TTC549 (cell line): ENCODE measurements around the gene PTGES2.
"Not testable (repeated sequence)": the region's sequence is repeated elsewhere in the genome, so short reads cannot be mapped to it uniquely, and the experiment has no call there.

Experiments
- FAIRE-seq: peaks from 2 replicates; lab custom pipeline; 2012; peaks lifted over from hg19 to GRCh38; lab: Jason Lieb, UNC

The PTGES2 gene

DNA sequence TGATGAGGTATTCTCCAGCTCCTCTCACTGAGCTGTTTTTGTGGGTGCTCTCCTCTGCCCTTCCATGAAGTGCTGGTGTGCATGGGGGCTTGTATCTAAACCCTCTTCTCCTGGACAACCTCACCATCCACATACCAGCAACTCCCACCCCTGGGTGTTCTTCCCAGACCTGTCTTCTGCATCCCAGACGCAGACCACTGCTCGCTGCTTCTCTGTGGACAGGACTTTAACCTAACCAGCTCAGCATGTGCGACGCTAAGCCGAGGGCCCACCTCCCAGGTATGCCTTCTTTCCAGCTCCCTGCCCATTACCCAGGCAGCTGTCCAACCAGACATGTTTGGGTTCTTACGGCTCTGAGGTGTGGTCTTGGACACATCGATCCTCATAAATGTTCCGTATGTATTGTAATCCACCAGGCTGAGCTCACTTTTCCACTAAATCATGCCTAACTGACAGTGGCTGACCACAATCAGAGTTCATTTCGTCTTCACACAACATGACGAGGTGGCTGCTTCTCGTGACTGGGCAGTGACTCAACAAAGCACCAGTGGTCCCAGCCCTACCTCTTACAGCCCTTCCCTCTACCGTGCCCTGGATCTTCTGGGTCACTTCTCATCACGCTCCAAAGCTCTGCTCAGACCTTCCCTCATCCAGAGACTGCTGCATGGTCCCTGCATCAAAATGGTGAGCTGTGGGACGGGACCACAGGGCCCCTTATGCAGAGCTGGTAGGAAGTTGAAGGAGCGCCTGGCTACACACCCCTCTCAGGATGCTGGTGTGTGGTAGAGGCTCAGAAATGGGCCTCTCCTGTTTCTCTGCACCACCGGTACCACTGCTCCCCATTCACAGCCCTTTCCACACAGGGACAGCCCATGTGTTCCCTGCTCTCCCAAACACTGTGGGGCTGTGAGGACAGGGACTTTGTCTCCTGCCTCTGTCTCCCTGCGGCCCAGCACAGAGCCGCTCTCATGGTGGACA lies 9.6 kb upstream of the PTGES2 start:
- no peak for FAIRE-seq

DNA sequence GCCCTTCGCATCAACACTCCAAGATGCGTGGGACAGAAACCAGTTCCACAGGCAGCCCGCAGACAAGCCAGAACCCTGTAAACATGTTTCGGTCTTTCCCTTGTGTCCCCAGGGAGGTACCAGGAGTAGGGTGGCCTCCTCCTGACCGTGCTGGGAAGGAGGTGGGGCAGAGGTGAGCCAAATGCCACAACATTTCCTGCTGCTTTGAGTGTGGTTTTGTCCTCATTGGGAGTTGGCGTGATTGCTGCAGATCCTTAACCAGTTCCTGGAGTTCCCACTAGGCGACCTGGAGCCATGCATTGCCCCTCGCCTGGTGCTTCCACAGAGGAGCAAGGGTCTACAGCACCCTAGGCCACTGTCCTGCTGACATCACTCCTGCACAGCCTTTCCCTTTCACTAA lies 8.0 kb upstream of the PTGES2 start:
- FAIRE-seq = not testable (repeated sequence)

DNA sequence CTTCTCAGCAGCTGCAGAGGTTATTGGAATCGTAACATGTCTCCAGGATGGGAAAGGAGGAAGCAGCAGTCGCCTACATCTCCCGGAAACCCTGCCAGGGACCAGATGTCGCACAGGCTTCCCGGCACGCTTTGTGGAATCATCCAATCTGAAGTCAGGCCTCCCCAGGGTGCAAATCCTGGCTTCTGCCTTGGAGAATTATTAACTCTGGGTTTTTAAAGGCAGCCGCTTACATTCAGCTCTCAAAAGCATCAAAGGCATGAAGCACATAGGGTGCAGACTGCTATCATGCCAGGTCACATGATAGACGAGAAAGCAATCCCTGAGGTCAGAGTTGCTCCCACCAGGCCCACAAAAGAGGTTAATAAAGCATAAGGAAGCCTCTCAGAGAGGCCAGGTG lies 4.6 kb upstream of the PTGES2 start:
- FAIRE-seq = not testable (repeated sequence)

DNA sequence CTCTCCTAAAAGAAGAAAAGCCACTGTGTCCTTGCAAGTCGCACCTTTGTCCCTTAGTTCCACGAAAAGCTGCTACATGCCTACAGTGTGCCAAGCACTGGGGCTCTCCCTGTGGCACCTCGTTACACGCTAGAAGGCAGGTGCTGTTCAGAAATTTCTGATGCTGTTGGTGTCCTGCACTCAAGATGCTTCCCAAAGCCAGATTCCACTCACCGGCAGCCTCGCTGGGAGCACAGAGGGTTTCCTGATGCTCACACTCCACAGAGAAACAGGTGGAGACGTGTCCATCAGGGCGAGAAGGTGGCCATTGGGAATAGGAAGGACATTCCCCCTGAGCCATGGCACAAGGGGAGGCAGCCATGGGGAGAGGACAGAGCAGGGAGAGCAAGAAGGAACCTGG lies 3.8 kb upstream of the PTGES2 start:
- FAIRE-seq = not testable (repeated sequence)

DNA sequence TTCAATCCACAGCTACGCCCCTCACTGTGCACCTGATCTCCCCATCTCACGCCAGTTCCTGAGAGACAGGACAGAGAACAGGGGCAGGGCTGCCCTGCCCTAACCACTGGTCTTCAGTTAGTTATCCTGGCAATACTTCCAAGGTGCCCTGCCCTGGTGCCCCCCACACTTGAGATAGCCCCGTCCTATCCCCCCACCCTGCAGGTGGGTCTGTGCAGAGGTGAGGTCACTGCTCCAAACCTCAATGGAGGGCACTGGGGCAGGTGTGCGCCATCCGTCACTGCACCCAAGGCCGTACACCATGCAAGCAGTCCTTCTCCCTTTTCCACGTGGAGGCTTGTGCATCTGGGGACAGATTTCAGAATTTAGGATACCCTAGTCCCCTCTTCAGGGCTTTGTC lies 3.1 kb upstream of the PTGES2 start:
- not testable (repeated sequence) for FAIRE-seq

DNA sequence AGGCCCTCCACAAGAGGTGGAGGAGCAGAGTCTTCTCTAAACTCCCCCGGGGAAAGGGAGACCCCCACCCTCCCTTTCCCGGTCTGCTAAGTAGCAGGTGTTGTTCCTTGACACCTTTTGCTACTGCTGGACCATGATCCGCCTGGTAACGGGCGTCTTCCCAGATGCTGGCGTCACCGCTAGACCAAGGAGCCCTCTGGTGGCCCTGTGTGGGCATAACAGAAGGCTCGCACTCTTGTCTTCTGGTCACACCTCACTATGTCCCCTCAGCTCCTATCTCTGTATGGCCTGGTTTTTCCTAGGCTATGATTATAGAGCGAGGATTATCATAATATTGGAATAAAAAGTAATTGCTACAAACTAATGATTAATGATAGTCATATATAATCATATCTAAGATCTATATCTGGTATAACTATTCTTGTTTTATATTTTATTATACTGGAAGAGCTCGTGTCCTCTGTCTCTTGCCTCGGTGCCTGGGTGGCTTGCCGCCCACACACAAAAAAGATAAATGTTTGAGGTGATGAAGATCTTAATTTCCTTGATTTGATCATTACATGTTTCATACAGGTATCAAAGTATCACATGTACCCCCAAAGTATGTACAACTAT lies 2.6 kb upstream of the PTGES2 start:
- not testable (repeated sequence) for FAIRE-seq

DNA sequence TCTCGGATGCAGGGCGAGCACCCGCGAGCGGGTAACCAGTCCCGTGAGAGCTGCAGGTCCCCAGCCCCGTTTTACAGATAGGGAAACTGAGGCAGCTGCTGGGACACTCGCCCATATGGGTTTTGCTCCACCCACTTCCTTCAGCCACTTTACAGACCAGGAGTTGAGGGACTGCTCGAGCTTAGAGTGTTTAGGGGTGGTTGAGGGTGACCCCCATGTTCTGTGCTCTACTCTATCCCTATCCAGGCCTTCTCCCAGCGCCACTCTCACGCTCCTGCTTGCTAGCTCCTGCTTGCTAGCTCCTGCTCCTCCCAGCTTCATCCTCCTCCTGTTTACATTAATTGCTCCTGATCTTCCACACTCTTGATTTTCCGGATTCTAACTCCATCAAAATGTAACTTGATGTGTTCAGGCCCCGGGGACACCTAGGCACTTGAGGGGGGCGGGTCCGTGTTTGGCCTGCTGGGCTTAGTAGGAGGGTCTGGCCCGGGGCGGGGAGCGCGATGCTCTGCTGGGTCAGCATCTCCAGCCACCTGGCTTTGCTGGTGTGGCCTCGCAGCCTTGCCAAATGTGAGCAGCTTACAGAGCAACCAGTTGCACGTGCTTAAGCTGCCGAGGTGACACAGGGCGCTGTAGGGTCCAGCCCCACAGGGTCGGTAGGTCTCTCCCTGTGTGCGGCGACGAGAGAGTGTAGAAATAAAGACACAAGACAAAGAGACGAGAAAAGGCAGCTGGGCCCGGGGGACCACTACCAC lies 1.5 kb upstream of the PTGES2 start:
- no peak for FAIRE-seq

DNA sequence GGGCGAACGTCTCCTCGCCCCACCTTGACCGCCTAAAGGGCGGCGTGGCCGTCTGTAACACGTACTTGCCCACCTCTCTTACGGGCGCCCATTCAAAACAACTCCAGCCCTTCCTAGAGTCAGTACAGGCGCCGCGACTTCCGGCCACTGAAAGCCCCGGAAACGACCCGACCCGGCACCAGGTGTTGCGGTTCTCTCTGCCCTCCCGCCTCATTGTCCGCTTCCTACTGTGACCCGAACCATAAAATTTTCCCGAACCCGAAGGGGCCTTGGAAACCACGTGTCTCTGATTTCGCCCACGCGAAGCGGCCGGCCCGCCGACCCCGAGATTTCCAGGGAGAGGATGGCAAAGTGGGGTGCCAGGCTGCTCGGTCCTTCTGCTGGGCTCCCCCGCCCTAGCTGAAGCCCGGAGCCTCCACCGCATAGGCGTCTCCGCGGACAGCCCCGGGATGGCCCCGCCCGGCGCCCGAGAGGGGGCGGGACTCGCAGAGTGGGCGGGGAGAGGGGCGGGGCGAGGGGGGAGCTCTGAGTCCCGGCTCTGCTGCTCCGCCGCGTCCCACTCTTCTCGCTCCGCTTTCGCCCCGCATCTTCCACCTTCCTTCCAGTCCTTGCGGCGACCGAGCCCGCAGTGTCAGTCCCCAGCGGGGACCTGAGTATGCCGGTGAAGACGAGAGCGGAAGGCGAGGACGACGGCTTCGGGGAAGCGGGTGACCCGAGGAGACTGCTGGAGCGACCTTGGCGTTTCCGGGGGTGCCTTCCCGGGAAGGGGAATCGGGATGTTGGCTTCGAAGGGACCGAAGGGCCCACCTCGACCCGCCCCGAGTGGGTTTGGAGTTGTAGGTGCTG lies 684 bp upstream of the PTGES2 start:
- FAIRE-seq = no peak

DNA sequence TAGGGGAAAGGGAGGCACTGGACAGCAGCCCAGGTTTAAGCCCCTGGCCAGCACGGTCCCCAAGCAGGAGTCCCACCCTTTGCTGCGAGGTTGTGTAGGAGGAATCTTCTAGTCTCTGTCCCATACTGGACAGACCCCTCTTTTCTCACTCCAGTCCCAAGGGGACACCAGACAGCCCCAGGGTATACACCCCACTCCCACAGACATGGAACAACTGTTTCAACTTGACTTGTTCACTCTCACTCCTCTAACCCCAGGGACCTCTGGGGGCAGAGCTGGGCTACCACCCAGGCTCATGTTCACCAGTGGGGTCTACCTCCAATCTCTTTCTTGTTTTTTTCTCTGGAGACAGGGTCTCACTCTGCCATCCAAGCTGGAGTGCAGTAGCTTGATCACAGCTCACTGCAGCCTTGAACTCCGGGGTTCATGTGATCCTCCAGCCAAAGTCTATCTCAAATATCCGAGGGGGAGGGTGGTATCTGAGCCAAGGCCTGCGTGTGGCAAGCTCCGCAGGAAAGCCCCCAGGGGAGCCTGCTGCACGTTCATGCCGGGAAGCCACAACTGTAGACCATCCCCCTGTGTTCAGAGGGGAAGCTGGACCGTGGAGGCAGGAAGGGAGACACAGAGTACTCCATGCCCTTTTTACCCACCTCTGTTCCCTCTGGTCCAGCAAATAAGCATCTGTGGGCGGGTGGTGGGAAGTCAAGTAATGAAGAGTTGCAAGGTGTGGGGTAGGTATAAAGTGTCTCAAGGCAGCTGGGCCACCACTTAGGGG lies 1.8 kb downstream of the PTGES2 start:
- no peak for FAIRE-seq

DNA sequence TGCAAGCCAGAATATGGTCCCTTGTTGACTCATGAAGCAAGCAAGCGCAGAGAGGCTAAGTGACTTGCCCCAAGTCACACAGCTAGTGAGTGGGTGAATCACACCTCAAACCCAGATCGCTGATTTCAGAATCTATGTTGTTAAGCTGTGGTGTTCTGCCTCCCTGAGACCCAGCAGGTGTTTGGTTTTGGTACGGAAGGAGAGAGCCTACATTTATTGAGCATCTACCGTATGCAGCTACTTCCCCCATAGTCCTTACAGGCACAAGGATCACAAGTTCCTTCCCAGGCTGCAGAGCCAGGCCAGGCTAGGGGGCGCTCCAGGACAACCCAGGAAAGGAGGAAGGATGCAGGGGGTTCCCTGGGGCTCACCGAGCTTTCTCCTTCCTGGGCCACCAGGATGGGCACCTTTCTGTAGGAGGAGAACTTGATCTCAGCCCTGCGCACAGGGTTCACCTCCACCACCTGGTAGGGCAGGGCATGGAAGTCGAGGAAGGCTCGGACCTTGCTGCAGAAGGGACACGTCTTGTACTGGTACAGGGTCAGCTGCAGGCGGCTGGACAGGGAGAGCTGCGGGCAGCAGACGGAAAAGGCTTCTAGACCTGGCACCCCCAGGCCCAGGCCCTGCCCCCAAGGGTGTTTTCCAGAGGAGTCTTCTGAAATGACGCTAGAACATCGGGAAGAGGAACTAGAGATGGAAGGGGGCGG lies 2.5 kb downstream of the PTGES2 start:
- FAIRE-seq = no peak

DNA sequence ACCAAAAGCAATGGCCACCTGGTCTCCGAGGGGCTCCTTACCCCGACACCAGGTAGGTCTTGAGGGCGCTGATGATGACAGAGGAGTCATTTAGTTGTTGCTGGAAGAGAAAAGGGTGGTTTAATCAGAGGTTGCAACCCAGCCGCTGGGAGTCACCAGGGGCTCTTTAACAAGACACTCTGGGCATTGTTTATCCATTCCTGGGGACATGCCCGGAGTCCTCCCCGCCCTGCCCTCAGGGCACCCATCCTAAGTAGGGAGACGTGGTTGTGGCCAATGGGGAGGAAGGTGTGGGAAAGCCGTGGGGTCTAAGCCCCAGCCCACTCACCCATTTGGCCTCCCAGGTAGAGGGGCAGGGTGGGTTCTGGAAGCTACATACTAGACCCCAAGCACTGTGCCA lies 3.1 kb downstream of the PTGES2 start:
- no peak for FAIRE-seq

DNA sequence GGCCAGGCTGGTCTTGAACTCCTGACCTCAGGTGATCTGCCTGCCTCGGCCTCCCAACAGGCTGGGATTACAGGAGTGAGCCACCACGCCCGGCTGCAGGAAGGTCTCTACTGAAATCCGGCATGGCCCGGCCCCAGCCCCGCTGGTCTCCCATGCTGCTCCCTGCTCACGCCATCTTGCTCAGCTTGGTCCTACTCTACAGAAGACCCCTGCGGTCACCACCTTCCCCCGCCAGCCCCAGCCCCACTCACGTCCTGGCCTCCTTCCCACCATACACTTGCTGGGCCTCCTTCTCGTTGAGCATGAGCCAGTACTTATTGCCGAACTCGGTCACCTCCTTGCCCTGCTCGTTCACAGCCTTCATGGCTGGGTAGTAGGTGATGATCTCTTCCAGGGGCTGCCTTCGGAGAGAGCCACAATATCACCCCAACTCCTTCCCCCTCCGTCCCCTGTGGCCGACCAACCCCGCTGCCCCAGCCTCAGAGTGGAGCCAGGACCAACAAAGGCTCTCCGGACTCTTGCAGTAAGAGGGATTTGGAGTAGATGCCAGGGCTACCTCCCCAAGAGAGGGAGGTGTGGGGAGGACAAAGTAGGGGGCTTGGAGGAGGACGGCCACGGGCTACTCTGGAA lies 4.0 kb downstream of the PTGES2 start:
- FAIRE-seq = no peak

DNA sequence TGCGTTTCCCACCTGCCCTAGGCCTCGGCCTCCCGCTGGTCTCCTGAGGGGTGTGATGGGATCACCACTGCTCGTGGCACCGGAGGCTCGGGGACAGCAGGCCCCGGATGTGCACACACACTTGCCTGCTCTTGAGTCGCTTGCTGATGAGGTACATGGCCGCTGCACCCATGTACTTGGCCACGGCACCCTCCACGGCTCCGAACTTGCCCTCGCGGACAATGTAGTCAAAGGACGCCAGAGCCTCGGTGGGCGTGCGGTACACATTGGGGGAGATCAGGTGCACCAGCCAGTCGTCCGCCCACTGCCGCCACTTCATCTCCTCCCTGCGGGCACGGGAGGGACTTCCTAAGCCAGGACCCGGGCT lies 4.7 kb downstream of the PTGES2 start:
- no peak for FAIRE-seq

DNA sequence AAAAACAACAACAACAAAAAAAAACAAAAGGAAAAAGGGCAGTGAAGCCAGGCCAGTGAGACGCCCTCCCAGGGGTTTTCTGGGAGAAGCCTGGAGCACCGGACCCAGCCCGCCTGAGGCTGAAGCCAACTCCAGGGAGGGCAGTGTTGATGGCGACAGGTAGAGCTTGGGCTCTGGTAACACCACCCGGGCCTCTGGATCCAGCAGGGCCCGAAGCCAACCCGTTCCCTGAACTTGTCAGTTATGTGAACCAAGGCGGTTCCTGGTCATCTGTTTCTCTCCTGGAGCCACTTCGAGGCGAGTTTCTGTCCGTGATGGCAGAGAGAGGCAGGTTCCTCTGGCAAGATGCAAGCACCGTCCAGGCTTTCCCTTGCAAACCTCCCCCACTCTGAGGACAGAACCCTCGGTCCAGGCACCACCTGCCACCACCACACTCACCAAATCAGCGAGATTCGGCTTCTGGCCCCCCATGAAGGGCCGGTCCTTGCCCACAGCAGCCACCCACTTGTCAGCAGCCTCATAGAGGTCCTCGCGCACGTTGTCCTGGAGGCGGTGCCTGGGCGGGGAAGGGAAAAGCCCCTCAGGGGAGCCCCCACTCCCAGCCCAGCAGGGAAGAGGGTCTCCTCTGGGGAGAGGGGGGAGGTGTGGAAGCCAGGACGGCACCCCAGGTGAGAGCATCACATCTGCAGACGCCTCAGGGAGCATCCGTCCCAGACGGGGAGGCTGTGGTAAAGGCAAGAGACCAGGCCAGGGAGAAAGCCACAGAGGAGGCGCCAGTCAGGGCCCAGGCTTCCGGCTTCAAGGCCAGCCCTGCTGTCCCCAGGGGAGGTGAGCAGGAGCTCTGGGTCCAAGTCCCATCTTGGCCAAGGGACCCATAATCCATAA lies 5.4 kb downstream of the PTGES2 start:
- no peak for FAIRE-seq

DNA sequence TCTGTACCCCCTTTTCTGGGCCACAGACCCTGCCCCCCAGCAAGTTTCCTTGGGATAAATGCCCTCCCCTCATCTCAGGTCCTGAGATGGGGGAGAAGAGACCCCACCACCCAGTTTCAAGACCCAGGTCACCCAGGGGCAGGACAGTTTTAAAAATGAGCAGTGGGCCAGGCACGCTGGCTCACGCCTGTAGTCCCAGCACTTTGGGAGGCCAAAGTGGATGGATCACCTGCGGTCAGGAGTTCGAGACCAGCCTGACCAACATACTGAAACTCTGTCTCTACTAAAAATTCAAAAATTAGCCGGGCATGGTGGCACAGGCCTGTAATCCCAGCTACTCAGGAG lies 6.1 kb downstream of the PTGES2 start:
- FAIRE-seq = no peak

DNA sequence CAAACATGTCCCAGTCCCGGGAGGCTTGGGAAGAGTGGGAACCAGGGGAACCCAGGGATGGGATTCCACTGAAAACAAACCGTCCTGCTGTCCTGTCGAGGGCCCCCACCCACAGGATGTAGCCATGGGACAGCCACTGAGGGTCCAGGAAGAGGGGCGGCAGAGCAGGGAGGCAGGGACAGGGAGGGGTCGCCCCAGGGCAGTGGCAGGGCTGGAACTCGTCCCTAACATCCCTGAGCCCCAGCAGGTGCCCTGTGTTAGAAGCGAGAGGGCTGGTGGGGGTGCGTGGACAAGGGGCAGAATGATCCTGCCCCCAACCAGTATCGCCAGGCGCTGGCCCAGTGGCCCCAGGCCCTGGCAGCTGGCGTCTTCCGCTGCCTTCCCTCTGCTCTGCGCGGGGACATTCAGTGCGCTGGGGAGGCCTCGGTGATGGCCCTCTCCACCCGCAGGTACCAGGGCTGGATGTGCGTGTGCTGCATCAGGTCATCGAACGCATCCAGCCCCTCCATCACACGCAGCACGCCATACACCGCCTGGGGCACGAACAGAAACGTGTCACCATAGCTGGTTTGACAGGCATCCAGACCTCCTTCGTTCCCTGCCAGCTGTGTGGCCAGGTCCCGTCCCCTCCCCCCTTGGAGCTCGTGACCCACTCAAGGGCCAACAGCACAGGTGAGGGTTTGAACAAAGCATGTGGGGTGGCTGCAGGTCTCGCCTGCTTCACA lies 6.6 kb downstream of the PTGES2 start:
- FAIRE-seq = no peak

DNA sequence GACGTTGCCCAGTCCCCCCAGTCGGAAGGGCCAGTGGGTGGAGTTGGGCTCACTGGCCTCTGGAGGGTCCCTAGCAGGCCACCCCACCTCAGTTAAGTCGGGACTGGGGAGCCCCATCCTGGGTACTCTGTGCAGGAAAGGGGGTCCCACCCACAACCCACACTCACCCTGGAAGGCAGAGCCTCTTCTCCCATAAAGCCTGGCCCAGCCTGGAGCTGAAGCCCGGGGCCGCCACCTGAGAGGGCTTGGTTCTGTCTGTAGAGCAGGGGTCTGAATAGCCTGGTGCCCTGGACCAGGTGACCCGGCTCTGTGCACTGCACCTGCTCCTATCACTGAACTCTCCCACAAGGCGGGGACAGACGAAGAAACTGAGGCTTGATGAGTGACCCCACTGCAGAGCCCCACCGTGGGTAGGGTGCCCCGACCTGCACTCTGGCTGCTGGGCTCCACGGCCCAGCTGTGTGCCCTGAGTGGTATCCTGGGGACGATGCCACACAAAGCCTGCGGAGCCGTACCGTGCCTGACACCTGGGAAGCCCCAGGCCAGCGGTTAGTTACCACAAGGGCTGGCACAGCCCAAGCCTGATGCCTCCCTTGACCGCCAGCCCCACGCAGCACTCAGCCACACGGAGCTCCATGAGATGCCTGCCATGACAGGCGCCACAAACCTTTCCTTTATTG lies 7.3 kb downstream of the PTGES2 start:
- FAIRE-seq = no peak
